ENCODE data around the gene SCGB3A2.

DNA sequence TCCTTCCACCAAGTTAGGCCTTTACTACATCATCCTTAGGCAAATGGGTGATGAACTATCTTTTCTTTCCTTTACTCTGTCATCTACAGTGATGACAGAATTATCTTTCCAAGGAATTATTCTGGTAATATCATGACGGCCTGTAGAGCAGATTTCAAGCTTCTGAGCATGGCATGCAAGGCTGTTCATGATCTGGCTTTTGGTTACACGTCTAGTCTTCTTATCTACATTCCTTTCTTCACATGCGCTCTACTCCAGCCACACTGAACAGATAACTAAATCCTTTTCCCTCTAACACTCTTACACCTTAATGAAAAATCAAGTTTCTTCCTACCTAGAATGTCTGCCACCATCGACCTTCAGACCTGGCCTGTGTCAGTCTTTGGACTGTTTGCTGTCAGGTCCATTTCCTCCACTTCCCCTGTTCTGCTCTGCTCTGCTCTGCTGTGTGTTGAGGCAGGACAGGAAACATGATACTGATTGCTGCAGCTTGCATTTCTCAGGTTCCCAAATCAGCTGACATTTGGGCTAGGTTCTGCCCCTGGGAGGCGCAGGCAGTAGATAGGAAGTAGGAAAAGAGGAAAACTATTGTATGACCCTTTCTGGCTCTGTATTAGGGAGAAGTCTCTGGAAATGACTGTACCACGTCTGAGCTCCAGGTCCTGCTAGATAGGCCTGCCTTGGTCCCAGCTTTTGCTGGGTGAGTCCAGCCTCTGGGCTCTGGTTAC is 4.2 kb downstream of the SCGB3A2 start:
- TF ChIP-seq, protein P1, sequence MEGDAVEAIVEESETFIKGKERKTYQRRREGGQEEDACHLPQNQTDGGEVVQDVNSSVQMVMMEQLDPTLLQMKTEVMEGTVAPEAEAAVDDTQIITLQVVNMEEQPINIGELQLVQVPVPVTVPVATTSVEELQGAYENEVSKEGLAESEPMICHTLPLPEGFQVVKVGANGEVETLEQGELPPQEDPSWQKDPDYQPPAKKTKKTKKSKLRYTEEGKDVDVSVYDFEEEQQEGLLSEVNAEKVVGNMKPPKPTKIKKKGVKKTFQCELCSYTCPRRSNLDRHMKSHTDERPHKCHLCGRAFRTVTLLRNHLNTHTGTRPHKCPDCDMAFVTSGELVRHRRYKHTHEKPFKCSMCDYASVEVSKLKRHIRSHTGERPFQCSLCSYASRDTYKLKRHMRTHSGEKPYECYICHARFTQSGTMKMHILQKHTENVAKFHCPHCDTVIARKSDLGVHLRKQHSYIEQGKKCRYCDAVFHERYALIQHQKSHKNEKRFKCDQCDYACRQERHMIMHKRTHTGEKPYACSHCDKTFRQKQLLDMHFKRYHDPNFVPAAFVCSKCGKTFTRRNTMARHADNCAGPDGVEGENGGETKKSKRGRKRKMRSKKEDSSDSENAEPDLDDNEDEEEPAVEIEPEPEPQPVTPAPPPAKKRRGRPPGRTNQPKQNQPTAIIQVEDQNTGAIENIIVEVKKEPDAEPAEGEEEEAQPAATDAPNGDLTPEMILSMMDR (IDR thresholded peaks at IDR 0.05): no peak
- no peak for TF ChIP-seq POLR2A (IDR thresholded peaks at IDR 0.05)

Data from adrenal gland (tissue), 5 donors.